HG03460 (cell line): ENCODE measurements around the gene KCNK4.

Experiments used
- ATAC-seq: cut with Tn5 transposase; IDR thresholded peaks from one replicate; pipeline ENCODE4 v1.9.1; 2021; ENCODE audit not compliant: unreplicated experiment

Gene KCNK4

GRCh38 chr11:64343767-64344559 is 52.9 kb downstream of the KCNK4 start:
- ATAC-seq: no peak

GRCh38 chr11:64344787-64345186 is 53.7 kb downstream of the KCNK4 start:
- no peak for ATAC-seq

- no peak for ATAC-seq
Measured at GRCh38 chr11:64347193-64347867, 56.2 kb downstream of the KCNK4 start.

GRCh38 chr11:64348383-64349024 is 57.4 kb downstream of the KCNK4 start:
- ATAC-seq: no peak

- no peak for ATAC-seq
Measured at GRCh38 chr11:64349025-64349387, 57.9 kb downstream of the KCNK4 start.

GRCh38 chr11:64349404-64349803 is 58.3 kb downstream of the KCNK4 start:
- no peak for ATAC-seq
